NCI-H1436 treated with DMSO at 0.1 percent for 48 hours (cell line): ENCODE data around the gene SRSF1.
"Not testable (repeated sequence)": the region's sequence is repeated elsewhere in the genome, so short reads cannot be mapped to it uniquely, and the experiment has no call there.

Experiments
- DNase-seq: peaks from one replicate; lab custom pipeline; 2025; lab: John Stamatoyannopoulos, UW

The SRSF1 gene

DNA sequence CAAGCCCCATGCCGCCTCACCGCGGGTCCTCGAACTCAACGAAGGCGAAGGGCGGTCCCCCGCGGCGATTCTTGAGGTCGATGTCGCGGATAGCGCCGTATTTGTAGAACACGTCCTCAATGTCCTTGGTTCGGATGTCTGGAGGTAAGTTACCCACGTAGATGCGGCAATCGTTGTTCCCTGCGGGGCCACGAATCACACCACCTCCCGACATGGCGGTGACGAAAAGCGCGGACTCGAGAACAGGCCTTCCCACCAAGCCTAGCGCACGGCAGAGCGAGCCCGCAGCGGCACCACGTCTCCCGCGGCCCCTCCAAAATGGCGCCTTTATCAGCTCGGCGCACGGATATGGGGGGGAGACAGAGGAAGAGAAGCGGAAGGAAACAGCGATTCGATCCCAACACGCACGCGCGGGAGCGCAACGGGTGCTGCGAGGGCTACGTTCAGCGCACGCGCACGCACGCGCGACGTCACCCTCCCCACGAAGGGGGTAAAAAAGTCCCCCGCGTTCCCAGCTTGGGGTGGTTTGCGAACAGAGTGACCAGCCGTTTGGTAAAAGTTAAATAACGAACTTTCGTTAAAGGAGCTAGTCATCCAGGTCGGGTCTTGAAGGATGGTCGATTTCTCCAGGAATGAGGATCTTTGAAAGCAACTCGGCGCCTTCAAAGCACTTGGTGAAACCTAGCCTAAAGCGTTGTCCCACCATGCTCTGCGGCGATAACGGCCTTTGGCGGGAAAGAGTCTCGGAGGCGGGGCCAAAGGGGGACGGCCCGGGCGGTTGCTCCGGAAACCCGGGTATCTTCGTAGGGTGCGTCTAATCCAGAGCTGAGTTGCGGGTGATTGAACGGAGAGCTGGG is at the start of gene SRSF1:
SRSF1 (minus strand) TSS at position 323 of the 857 bp plus-strand sequence; CDS start at position 214, 109 bp downstream.
- DNase-seq, result peak; percentile 97

DNA sequence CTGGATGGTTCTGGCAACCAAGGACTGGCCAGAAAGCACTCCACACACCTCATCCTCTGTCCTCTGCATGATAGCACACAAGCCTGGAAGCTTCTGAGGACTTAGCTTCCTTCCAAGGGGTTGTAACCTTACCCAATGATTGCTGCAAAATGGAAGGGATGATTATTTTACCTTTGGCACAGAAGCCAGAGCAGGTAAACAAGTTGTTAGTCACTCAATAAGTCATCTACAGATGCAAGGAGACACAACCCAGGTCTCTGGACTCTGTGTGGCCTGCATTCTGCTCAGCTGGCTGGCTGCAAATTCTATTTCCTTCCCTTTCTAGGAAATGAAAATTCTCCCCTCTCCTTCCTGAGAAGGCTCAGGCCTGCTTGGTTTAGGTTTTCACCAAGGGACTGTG is 49.4 kb upstream of the SRSF1 start:
- DNase-seq, result no peak

GRCh38 chr17:58054641-58055040 is 47.6 kb upstream of the SRSF1 start:
- no peak for DNase-seq

DNA sequence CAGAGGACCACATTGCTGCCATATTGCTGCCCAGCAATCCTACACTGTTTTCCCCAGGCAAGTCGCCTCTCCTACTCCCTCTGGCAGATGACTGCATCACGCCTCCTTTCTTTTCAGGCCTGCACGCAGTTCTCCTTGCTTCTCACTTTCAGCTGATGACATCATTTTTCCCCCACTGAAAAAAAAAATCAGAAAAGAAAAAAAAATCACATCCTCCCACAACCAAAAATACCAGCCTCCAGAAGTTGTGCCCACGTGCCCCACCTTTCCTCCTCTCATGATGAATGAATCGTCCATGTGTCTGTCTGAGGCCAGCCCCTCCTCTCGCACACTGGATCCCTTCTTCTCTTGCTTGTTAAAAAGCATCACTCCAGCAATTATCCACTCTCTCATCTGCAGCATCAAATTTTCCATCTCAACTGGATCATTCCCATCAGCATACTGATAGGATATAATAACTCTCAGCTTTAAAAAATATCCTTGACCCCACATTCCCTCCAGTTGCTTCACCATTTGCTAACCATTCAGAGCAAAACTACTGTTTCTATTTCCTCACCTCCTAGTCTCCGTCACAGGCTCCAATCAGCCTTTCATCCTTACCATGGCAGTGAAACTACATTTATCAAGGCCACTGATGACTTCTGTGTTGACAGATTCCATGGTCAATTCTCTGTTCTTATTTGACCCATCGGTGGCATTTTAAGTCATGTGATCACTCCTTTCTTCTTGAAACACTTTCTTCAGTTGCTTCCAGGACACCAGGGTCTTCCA is 46.1 kb upstream of the SRSF1 start:
- no peak for DNase-seq

- DNase-seq, result no peak
These were observed 45.4 kb upstream of the SRSF1 start for GRCh38 chr17:58052407-58052806.

GRCh38 chr17:58051468-58051867 is 44.4 kb upstream of the SRSF1 start:
- DNase-seq, result no peak

- DNase-seq, result no peak
These were observed 43.9 kb upstream of the SRSF1 start for GRCh38 chr17:58050966-58051365.

- no peak for DNase-seq
These were observed 42.5 kb upstream of the SRSF1 start for GRCh38 chr17:58049533-58049932.

GRCh38 chr17:58047376-58048150 is 40.5 kb upstream of the SRSF1 start:
- DNase-seq, result no peak

DNA sequence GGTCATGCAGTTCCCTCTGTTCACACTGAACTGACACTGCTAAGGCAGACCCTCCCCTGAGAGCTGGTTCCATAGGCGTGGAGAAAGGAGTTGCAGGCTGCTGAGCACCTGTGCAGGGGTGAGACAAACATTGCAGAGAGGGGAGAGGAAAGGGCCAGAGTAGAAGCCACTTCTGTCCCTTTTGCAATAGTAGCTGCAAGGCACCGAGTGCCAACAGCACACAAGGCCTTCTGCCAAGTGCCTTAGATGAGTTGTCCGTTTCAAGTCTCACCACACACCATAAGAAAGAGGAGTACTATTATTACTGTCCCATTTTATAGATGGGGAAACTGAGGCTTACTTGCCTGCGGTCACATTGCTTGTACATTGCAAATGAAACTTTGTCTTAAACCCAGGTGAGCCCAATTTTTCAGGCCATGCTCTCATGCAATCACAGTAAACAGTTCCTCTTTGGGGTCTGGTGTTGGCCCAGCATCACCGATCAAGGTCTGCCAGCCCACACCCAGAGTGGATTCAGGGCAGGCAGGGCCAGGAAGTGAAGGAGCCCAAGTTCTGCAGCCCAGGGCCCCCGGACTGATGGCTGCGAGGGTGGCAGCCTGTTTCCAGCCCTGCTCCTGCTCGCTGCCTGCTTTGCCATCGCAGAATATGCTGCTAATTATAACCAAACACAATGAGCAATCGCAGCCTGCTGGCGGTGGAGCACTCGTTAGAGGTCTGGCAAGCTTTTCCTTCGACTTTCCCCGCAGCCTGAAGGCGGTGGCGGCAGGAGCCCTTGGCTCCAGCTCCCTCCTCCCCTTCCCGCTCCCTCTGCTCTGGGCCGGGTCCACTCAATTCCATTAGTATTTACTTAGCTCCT is 39.4 kb upstream of the SRSF1 start:
- DNase-seq, result no peak

- not testable (repeated sequence) for DNase-seq
These were observed 37.2 kb upstream of the SRSF1 start for GRCh38 chr17:58044256-58044655.

GRCh38 chr17:58043221-58044181 is 36.5 kb upstream of the SRSF1 start:
- no peak for DNase-seq

DNA sequence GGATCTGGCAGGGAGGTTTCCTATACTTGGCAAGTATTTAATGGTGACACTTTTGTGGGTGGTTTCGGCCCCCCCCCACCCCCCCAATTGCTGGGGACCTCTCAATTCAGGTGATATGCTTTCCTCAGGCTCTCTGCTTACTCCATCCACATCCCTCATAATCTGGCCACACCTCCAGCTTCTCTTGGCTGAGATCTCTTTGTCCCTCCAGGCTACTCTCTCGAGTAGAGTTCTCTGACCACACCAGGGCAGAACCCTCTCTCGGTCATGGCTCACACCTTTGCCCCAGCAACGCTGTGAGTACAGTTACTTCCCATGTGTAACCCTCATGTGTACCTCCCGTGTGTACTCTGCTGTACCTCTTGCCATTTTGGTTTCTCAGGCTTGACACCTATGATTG is 34.1 kb upstream of the SRSF1 start:
- no peak for DNase-seq

GRCh38 chr17:58040386-58040785 is 33.3 kb upstream of the SRSF1 start:
- DNase-seq, result no peak

DNA sequence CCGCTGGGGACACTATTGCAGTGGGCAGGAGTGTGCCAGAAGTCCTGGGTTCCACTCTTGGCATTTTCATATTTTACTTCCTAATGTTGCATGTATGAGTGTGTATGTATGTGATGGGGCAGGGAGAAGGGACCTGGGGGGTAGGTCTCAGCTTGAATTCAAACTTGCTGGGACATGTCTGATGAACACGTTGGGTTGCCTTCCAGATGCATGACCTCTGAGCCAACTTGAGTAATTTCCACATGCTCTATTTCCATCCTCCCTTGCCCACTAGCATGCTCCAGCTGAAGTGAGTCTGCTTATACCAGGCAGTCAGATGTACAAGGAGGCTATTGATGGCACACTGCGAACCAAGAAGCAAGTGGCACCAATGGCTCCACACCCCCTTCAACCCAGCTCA is 32.9 kb upstream of the SRSF1 start:
- DNase-seq, result no peak

GRCh38 chr17:58032691-58033415 is 25.8 kb upstream of the SRSF1 start:
- no peak for DNase-seq

- DNase-seq, result no peak
These were observed 21.5 kb upstream of the SRSF1 start for GRCh38 chr17:58028578-58028977.

DNA sequence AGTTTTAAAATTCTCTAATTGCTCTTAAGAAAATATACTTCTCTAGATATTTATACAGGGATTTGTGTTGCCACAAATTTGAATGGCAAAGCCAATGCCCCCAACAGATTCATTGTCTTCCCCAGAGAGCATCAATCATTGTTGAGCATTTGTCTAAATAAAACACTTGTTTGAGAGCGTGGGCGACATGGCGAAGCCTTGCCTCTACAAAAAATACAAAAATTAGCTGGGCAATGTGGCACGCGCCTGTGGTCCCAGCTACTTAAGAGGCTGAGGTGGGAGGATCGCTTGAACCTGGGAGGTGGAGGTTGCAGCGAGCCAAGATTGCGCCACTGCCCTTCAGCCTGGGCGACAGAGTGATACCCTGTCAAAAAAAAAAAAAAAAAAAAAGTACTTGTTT is 13.4 kb upstream of the SRSF1 start:
- no peak for DNase-seq

GRCh38 chr17:58019521-58019920 is 12.5 kb upstream of the SRSF1 start:
- no peak for DNase-seq

DNA sequence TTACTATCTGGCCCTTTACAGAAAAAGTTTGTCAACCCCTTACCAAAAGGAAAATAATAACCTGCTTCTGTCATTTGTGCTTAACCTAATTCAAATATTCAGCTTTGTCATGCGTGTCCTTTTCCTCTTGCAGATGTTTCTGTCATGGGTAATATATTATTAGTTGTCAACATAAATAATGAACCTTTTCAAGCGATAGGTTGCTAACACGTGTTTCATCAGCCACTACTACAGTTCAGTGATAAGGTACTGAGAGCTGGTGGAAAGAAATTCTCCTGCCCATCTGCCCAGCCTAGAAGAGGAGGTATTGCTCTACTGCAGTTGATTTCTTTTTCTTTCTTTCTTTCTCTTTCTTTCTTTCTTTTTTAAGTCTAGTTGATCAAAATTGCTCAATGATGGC is 12.0 kb upstream of the SRSF1 start:
- no peak for DNase-seq
